HG03064 (cell line): ENCODE results near the gene ZNF148.
A peak's percentile ranks its signal among the peaks of the same experiment; 100 is the strongest.

Experiments used
- ATAC-seq: cut with Tn5 transposase; IDR thresholded peaks from one replicate; pipeline ENCODE4 v1.9.1; 2021; ENCODE audit warnings: low read depth; ENCODE audit not compliant: unreplicated experiment

ZNF148 gene

GRCh38 chr3:125231895-125232294, 143.2 kb downstream of the ZNF148 start:
- no peak for ATAC-seq

- ATAC-seq = no peak
Measured at GRCh38 chr3:125229707-125230106, 145.4 kb downstream of the ZNF148 start.

DNA sequence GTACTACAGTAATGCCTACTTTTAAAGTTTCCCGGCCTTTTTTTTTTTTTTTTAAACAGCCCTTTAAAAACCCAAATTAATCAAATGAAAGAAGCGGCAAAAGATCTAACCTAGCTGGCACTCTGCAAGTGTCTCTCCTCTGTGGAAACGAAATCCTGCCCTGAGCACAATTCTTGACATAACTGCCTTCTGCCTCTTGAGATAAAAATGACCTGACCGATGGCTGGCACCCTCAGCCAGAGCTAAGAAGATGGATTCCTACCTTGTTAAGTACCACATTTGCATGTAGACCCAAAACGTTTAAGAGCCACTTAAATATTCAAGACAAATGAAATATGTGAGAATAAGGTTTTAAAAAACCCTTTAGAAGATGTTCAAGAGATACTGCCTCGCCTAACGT, 146.0 kb downstream of the ZNF148 start:
- no peak for ATAC-seq

DNA sequence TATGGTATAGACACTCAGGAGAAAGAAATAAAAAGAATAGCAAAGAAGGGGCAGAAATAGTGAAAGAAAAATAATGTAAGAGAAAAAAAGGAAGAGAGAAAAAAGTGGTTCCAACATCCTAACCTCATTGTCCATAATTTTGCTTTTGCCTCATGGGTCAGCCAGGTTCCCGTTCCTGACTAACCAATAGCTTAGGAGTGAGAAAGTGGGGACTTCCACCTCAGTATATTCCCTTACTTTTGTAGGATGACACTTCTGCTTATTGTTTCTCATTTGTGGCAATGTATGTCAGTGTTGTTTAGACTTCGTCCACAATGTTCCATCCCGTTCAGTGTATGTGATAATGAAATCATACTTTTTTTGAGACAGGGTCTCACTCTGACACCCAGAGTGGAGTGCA, 153.3 kb downstream of the ZNF148 start:
- ATAC-seq = no peak

GRCh38 chr3:125220727-125221429, 154.2 kb downstream of the ZNF148 start:
- no peak for ATAC-seq

GRCh38 chr3:125220183-125220582, 154.9 kb downstream of the ZNF148 start:
- ATAC-seq = no peak

- ATAC-seq = no peak
Measured at GRCh38 chr3:125219261-125219701, 155.8 kb downstream of the ZNF148 start.

- ATAC-seq = no peak
Measured at GRCh38 chr3:125214738-125215137, 160.4 kb downstream of the ZNF148 start.

DNA sequence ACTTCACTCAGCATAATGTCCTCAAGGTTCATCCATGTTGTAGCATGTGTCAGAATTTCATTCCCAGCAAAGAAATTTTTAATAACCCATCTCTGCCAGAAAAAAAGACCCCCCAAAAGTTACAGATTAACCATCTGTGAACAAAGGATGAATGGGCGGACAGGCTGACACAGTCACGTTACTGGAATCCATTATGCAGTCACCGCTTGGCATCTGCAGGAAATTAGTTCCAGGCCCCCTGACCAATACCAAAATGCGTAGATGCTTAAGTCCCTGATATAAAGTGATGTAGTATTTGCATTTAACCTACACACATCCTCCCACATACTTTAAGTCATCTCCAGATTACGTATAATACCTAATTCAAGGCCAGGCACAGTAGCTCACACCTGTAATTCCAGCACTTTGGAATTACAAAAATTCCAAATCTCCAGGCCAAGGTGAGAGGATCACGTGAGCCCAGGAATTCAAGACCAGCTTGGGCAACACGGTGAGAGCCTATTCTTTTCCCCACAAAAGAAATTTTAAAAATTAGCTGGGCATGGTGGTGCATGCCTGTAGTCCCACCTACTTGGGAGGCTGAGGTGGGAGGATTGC, 161.1 kb downstream of the ZNF148 start:
- no peak for ATAC-seq

DNA sequence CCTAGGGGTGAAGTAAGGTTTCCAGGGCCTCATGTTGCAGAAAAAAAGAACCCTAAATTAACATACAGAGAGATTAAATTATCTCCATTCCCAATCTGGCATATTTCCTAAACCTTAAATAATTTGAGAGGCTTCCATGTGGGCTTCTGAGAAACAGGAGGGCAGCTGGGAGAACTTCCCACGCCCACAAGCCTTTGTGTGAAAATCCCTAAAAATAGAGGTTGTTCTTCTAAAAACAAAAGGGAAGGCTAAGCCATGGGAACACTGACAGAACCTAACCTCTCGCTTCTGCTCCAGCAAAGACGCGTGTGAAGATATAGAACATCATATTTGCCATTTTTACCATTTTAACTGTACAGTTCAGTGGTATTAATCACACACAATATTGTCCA, 161.8 kb downstream of the ZNF148 start:
- no peak for ATAC-seq

DNA sequence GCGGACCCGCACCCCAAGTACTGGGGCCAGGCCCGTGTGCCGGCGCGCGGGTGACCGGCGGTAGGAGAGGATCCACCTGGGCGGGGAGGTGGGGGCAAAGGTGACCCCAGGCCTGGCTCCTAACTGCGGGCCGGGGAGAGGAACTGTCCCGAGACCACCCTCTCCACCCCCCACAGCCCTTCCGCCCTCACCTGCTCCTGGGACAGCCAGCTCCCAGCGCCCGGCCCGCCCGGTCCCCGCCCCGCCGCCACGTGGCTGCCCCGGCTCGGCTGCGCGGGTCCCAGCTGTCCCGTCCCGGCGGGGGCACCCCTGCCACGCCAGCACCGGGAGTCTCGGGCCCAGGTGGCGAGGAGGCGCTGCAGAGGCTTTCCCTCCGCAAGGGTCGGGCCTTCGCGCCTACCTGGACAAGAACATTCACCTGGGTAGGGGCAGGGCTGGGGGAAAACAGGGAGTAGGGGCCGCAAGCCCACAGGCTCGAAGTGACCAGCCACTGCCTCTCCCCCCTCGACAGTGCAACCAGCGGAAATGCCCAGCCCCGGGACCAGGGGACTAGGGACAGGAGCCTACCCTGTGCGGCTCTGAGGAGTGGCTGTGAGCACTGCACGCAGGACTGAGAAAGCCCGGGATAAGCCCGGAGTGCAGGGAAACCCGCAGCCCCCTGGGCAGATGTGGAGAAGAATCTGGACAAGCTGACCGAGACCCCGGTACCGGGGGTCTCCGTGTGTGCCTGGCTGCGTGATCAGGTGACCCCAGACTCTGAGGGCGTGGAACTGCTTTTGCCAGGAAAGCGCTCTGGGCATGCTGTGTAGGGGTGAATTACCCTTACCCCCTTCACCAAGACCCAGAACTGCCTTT, 162.4 kb downstream of the ZNF148 start, which contains the start of gene SLC12A8:
Gene SLC12A8, minus strand, starts transcription at position 240 of the 855 bp plus-strand sequence. CDS start 1,399 bp downstream, outside the sequence.
- no peak for ATAC-seq

DNA sequence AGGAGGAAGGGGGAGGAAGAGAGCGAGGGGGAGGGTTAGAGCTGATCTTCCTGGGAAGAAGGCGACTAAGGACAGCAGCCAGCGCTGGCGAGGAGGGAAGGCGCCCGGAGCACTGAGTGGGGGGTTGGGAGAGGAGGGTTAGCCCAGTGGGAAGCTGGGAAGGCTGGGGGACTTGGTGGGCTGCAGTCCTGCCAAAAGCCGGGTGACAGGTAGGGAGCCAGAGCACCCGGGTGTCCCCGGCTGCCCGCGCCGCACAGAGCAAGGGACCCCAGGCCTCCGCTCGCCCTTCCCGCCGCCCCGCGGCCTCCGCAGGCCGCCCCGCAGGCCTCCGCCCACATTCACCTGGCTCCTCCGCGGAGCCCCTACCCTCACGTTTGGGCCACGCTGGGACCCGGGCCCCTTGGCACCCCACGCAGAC, 163.0 kb downstream of the ZNF148 start:
- ATAC-seq = no peak

- no peak for ATAC-seq
Measured at GRCh38 chr3:125211523-125212090, 163.5 kb downstream of the ZNF148 start.

DNA sequence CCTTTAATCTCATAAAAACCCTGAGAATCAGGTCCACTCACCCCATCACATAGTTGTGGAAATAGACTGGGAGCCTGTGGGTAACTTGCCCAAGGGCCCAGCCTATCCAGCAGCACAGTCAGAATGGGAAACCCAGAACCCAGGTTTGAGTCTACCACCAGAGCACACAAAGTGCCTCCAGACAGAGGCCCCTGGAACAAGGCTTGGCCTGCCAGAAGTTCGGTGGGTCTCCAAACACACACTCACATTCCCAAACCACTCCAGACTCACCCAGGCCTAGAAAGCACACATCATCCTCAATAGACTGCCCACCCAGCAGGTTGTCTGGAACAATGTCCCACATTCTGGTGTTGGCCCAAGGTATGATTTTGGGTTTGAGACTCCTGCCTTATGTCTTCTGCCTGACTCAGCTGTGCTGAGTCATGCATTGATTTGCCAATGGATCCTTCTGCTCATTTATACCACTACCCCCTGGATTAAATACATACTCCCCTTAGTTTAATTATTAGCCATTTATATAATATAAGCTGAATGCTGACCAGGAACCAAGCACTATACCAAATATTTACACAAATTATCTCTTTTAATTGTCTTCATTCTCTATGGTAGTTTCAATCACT, 167.1 kb downstream of the ZNF148 start:
- ATAC-seq = no peak

DNA sequence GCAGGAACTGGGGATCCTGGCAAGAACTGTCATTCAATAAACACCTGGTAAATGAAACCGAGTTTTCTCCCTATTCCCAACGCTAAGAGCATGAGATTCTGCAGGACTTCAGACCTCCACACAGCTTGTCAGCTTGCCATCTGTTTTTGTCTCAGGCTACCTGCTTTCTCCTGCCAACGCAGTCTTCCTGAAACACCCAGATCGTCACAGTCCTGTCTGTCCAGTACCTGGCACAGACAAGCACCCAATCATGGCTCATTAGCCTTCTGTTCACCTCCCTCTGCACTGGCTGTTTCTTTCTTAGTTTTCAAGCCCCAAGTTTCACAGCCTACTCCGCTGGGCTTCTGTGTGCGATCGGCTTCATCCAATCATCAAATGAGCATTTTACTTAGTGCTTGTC, 167.6 kb downstream of the ZNF148 start:
- no peak for ATAC-seq

DNA sequence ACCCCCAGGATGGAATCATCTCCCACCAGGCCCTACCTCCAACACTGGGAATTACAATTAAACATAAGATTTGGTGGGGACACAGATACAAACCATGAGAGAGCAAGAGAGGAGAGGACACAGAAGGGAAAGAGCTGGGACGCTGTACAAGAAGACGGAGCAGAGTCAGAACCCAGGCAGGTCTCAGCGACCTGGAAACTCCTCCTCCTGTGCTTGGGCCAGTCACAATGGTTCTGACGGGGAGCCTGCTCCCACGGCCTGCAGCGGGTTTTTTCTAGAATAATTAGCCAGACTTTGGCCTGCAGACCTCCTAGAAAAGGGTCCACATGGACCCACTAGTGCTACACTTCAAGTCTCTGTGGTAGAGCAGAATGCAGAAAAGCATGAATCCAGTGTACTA, 168.2 kb downstream of the ZNF148 start:
- no peak for ATAC-seq

- ATAC-seq = no peak
Measured at GRCh38 chr3:125203731-125204130, 171.4 kb downstream of the ZNF148 start.

DNA sequence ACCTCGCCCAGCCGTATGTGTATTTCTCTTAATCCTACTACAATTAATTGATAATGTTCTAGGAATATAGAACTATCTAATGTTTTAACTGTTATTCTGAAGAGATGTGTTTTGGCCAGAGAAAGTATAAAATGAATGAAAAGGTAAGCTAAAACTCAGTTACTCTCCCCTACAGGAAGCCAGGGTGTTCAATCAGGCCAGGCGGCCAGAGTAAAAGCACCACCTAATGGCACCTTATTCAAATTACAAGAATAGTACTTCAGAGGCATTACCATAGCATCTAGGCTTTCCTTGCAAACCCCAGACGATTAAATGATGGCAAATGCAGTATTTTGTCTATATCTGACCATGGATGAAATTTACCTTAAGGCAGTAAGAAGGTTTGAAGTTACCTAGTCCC, 172.9 kb downstream of the ZNF148 start:
- no peak for ATAC-seq

DNA sequence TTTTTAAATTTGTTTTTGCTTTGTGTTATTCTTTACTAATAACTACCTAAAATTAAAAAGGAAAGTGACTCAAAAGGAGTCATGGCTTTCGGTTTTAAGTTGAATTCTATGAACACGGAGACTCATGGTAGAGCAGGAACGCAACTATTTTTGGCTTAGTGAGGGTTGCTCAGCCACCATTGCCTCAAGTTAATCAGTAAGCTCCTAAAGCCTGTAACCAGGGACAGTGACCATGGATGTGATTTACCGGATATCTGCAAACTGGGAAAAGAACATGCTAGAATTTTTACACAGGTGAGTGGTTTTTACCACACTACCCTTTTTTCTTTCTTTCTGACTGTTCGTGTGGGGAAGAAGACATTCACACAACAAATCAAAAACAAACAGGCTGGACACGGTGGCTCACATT, 174.4 kb downstream of the ZNF148 start:
- peak; percentile 73 for ATAC-seq

GRCh38 chr3:125194849-125195601, 180.1 kb downstream of the ZNF148 start:
- ATAC-seq = no peak
